Neural cell (in vitro differentiated cells): ENCODE measurements around the gene SLC2A8. TPM values are rescaled to one million over a fixed set of nuclear protein-coding genes. Genes with fewer than 3 reads are reported as not detected.

Source experiments
- H2AFZ ChIP-seq: fragments of 200-600, 300-800 bp; sonication (generic), shearing (Covaris generic); 2 replicates; pipeline ENCODE4 v1.6.0; 2014; ENCODE audit warnings: low read depth, mild to moderate bottlenecking, antibody characterized with exemption, low read length, moderate library complexity
- H3F3A ChIP-seq: fragments of 200-600 bp; shearing (Covaris generic); 2 replicates; pipeline ENCODE4 v1.6.1; 2016; ENCODE audit warnings: mild to moderate bottlenecking, moderate library complexity, mixed read lengths, antibody characterized with exemption, low read length; ENCODE audit not compliant: insufficient read depth, poor library complexity, severe bottlenecking
- H3K27ac ChIP-seq: fragments of 200-600, 300-800 bp; sonication (generic), shearing (Covaris generic); 2 replicates; pipeline ENCODE4 v1.5.1; 2014; ENCODE audit warnings: mild to moderate bottlenecking, low read length, moderate library complexity
- H3K27me3 ChIP-seq: fragments of 300-800, 200-600 bp; sonication (generic), shearing (Covaris generic); 2 replicates; pipeline ENCODE4 v1.6.0; 2014; ENCODE audit warnings: mild to moderate bottlenecking, low read depth, low read length, moderate library complexity; ENCODE audit not compliant: insufficient read depth
- H3K36me3 ChIP-seq: fragments of 300-800, 200-600 bp; sonication (generic), shearing (Covaris generic); 2 replicates; pipeline ENCODE4 v1.5.1; 2014; ENCODE audit warnings: mild to moderate bottlenecking, antibody characterized with exemption, low read length, moderate library complexity; ENCODE audit not compliant: insufficient read depth
- H3K4me2 ChIP-seq: fragments of 300-800, 200-600 bp; sonication (generic), shearing (Covaris generic); 2 replicates; pipeline ENCODE4 v1.6.0; 2014; ENCODE audit warnings: mild to moderate bottlenecking, low read length
- H3K4me3 ChIP-seq: fragments of 300-800, 200-600 bp; sonication (generic), shearing (Covaris generic); 2 replicates; pipeline ENCODE4 v1.5.1; 2014; ENCODE audit warnings: mild to moderate bottlenecking, low read length, moderate library complexity
- H3K79me2 ChIP-seq: fragments of 200-600 bp; shearing (Covaris generic); replicated peaks from 2 replicates; pipeline ENCODE4 v1.6.0; 2014; ENCODE audit warnings: mild to moderate bottlenecking, low read length, moderate library complexity; ENCODE audit not compliant: insufficient read depth
- H3K9ac ChIP-seq: fragments of 300-800, 200-600 bp; sonication (generic), shearing (Covaris generic); 2 replicates; pipeline ENCODE4 v1.6.1; 2016; ENCODE audit warnings: mild to moderate bottlenecking, low read length, mixed read lengths
- H3K9me2 ChIP-seq: fragments of 200-600 bp; shearing (Covaris generic); 2 replicates; pipeline ENCODE4 v1.6.1; 2016; ENCODE audit warnings: mild to moderate bottlenecking, low read length, mixed read lengths; ENCODE audit not compliant: insufficient read depth
- H3K9me3 ChIP-seq: fragments of 200-600, 300-800 bp; sonication (generic), shearing (Covaris generic); 2 replicates; pipeline ENCODE4 v1.6.1; 2016; ENCODE audit warnings: mild to moderate bottlenecking, mixed run types, low read length, moderate library complexity, mixed read lengths
- H4K20me1 ChIP-seq: fragments of 200-600 bp; shearing (Covaris generic); 2 replicates; pipeline ENCODE4 v1.6.1; 2016; ENCODE audit warnings: mild to moderate bottlenecking, mixed run types; ENCODE audit not compliant: insufficient read depth
- EP300 ChIP-seq: fragments of 450-650 bp; conservative IDR thresholded peaks from 2 replicates; pipeline ENCODE4 v1.6.1; 2014; ENCODE audit warnings: antibody characterized with exemption, mild to moderate bottlenecking, moderate library complexity; ENCODE audit not compliant: poor library complexity, severe bottlenecking
- EZH2 ChIP-seq: fragments of 200-600, 300-800 bp; shearing (Covaris generic), sonication (generic); IDR thresholded peaks from 2 replicates; pipeline ENCODE4 v1.6.1; 2014; ENCODE audit warnings: antibody characterized with exemption, low read length, borderline replicate concordance, mild to moderate bottlenecking; ENCODE audit not compliant: insufficient read depth, poor library complexity, severe bottlenecking
- MXI1 ChIP-seq: fragments of 450-650 bp; conservative IDR thresholded peaks from 2 replicates; pipeline ENCODE4 v1.6.1; 2014; ENCODE audit warnings: antibody characterized with exemption, mild to moderate bottlenecking; ENCODE audit not compliant: poor library complexity, severe bottlenecking
- POLR2AphosphoS5 ChIP-seq: IDR thresholded peaks from 2 replicates; pipeline ENCODE4 v1.6.1; 2012
- RAD21 ChIP-seq: fragments of 450-650 bp; conservative IDR thresholded peaks from 2 replicates; pipeline ENCODE4 v1.6.1; 2014; ENCODE audit warnings: antibody characterized with exemption, mild to moderate bottlenecking, moderate library complexity
- SMC3 ChIP-seq: fragments of 450-650 bp; conservative IDR thresholded peaks from 2 replicates; pipeline ENCODE4 v1.6.1; 2014; ENCODE audit warnings: antibody characterized with exemption, mild to moderate bottlenecking, moderate library complexity; ENCODE audit not compliant: poor library complexity
- TAF1 ChIP-seq: IDR thresholded peaks from 2 replicates; pipeline ENCODE4 v1.6.1; 2012; ENCODE audit warnings: low read depth
- polyA plus RNA-seq: library from polyadenylated mRNA; depleted of rRNA; stranded (reverse); fragments of >200 nt; gene quantifications from 2 replicates; pipeline ENCODE4 v1.2.3, GENCODE V29; 2014
- TF ChIP-seq, protein P1 (sequence below): IDR thresholded peaks from 2 replicates; pipeline ENCODE4 v1.6.1; 2012; ENCODE audit warnings: borderline replicate concordance
- TF ChIP-seq, protein P2 (sequence below): fragments of 450-650 bp; IDR thresholded peaks from 2 replicates; pipeline ENCODE4 v1.5.1; 2014; ENCODE audit warnings: antibody characterized with exemption, mild to moderate bottlenecking, moderate library complexity; ENCODE audit not compliant: poor library complexity, severe bottlenecking

Gene SLC2A8
- polyA plus RNA-seq, 1 donor from 2014 or later = 10.2 TPM

DNA sequence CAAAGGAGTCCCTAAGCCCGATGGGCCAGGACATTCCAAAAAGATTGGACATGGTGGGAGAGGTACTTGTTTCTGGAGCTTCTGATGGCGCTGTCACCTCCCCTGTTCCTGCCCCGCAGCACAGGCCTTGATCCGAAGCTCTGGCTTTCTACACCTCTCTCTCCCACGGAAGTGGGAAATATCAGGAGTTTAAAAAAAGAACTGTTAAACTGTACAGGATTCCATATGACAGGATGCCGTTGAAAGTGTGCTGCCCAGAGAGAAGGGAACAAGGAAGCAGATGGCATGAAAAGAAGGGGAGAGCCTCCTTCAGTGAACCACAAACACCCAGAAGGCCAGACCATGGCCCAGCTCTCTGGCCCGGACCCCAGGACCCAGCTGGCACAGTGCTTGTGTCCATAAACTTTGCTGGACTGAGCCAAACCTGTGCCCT, 26.8 kb upstream of the SLC2A8 start:
- H3K9me3 ChIP-seq = no peaks in the 10 kb centered on the region
- no peak overlapping the region for H3K9ac ChIP-seq
- no peaks in the 10 kb centered on the region for H3K9me2 ChIP-seq
- no peak overlapping the region for H3K4me2 ChIP-seq
- no peak overlapping the region for H3K4me3 ChIP-seq
- H3F3A ChIP-seq = no peaks in the 10 kb centered on the region
- no peaks in the 10 kb centered on the region for H3K79me2 ChIP-seq
- no peaks in the 10 kb centered on the region for H3K36me3 ChIP-seq
- no peaks in the 10 kb centered on the region for H3K27me3 ChIP-seq
- H2AFZ ChIP-seq = no peak overlapping the region
- H3K27ac ChIP-seq = no peak overlapping the region
- TF ChIP-seq, protein P1, sequence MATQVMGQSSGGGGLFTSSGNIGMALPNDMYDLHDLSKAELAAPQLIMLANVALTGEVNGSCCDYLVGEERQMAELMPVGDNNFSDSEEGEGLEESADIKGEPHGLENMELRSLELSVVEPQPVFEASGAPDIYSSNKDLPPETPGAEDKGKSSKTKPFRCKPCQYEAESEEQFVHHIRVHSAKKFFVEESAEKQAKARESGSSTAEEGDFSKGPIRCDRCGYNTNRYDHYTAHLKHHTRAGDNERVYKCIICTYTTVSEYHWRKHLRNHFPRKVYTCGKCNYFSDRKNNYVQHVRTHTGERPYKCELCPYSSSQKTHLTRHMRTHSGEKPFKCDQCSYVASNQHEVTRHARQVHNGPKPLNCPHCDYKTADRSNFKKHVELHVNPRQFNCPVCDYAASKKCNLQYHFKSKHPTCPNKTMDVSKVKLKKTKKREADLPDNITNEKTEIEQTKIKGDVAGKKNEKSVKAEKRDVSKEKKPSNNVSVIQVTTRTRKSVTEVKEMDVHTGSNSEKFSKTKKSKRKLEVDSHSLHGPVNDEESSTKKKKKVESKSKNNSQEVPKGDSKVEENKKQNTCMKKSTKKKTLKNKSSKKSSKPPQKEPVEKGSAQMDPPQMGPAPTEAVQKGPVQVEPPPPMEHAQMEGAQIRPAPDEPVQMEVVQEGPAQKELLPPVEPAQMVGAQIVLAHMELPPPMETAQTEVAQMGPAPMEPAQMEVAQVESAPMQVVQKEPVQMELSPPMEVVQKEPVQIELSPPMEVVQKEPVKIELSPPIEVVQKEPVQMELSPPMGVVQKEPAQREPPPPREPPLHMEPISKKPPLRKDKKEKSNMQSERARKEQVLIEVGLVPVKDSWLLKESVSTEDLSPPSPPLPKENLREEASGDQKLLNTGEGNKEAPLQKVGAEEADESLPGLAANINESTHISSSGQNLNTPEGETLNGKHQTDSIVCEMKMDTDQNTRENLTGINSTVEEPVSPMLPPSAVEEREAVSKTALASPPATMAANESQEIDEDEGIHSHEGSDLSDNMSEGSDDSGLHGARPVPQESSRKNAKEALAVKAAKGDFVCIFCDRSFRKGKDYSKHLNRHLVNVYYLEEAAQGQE = no peak
- TF ChIP-seq RAD21 (no peak), TAF1 (no peak), MXI1 (no peak), EP300 (no peak), SMC3 (no peak), POLR2AphosphoS5 (no peak), EZH2 (no peak)
- TF ChIP-seq, protein P2, sequence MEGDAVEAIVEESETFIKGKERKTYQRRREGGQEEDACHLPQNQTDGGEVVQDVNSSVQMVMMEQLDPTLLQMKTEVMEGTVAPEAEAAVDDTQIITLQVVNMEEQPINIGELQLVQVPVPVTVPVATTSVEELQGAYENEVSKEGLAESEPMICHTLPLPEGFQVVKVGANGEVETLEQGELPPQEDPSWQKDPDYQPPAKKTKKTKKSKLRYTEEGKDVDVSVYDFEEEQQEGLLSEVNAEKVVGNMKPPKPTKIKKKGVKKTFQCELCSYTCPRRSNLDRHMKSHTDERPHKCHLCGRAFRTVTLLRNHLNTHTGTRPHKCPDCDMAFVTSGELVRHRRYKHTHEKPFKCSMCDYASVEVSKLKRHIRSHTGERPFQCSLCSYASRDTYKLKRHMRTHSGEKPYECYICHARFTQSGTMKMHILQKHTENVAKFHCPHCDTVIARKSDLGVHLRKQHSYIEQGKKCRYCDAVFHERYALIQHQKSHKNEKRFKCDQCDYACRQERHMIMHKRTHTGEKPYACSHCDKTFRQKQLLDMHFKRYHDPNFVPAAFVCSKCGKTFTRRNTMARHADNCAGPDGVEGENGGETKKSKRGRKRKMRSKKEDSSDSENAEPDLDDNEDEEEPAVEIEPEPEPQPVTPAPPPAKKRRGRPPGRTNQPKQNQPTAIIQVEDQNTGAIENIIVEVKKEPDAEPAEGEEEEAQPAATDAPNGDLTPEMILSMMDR = no peak
- H4K20me1 ChIP-seq = no peaks in the 10 kb centered on the region

DNA sequence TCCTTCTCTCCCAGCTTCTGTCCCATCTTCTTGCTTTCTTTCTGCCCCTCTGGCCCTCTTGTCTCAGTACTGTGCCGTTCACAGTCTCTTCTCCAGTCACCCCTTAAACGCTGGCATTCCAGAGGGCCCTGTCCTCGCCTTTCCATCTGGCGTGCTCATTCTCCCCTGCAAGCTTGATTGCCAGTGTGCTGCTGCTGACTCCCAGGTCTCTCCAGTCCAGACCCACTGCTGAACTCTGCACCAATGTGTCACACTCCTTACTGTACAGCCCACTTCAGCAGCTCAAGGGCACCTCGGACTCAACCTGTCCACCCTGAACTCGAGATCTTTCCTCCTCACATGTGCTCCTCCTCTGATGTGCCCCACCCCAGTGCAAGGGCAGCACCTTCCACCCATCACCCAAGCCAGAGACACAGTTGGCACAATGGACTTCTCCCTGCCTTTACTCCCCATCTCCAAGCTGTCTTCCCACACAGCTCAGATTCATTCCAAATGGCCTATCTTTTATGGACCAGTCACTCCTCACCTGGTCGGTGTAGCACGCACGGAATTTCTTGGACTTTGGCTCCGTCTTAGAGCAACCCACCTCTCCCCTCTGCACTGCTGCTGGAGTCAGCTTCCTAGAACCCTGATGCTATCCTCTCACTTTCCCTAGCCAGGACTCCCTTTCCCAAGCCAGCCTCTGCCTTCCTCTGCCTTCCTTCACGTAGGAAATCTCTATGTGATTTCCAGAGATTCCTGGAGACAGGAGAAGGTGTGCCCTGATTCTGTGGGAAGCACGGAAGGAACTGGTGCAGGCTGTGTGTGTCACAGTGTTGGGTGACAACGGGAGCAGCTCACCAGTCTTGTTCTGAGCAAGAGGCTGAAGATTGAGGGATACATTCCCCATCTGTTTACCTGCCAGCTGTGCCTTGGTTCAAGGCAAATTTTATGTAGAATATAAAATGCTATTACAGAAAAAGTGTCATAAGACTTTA, 26.0 kb upstream of the SLC2A8 start:
- no peak overlapping the region for H3K27ac ChIP-seq
- H2AFZ ChIP-seq = no peak overlapping the region
- no peaks in the 10 kb centered on the region for H4K20me1 ChIP-seq
- no peaks in the 10 kb centered on the region for H3K79me2 ChIP-seq
- H3K4me3 ChIP-seq = no peak overlapping the region
- no peaks in the 10 kb centered on the region for H3K9me2 ChIP-seq
- no peaks in the 10 kb centered on the region for H3K9me3 ChIP-seq
- H3K27me3 ChIP-seq = no peaks in the 10 kb centered on the region
- H3K4me2 ChIP-seq = no peak overlapping the region
- H3K36me3 ChIP-seq = no peaks in the 10 kb centered on the region
- H3K9ac ChIP-seq = no peak overlapping the region
- no peaks in the 10 kb centered on the region for H3F3A ChIP-seq
- TF ChIP-seq TAF1 = no peak
- TF ChIP-seq POLR2AphosphoS5 = no peak
- TF ChIP-seq MXI1 = no peak
- no peak for TF ChIP-seq EP300
- TF ChIP-seq, protein P2 = no peak
- TF ChIP-seq SMC3 = no peak
- no peak for TF ChIP-seq EZH2
